ENCODE results near the gene MICOS13. TPM values are rescaled to one million over a fixed set of nuclear protein-coding genes. Genes with fewer than 3 reads are reported as not detected.

Gene MICOS13
- total RNA-seq, 2 experiments from 2014 or later: 53.1 to 55.1 TPM

DNA sequence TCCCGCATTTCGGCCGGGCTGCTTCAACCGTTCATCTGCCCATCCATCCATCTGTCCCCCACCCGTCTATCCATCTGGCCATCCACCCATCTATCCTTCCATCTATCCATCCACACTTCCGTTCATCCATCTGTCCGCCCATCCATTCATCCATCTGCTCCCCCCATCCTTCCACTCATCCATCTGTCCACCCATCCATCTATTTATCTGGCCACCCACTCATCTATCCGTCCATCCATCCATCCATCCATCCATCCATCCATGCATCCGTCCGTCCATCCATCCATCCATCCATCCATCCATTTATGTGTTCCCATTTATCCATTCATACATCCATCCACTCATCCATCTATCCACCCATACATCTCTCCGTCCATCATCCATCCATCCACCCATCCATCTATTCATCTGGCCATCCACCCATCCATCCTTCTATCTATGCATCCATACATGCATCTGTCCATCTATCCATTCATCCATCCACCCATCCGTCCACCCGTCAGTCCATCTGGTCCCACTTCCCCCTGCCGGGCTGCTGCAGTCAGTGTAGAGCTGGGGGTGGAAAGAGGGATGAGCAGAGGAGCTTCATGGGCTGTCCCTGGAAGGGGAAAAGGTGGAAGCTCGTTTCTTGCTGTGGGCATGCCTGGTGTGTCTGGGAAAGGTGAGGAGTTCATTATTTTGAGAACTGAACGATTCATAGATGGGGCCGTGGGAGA lies 1.2 kb upstream of the MICOS13 start:
- Mint-ChIP-seq H3K4me3 (peak overlapping the region; percentile 38), H3K27me3 (ENCODE audit: low read depth) (peaks cover 12% of the 10 kb centered on the region), H3K36me3 (ENCODE audit: low read depth) (peaks cover 4% of the 10 kb centered on the region), H3K9me3 (ENCODE audit: insufficient read depth) (no peaks in the 10 kb centered on the region), H3K4me1 (ENCODE audit: low read depth) (peaks cover 34% of the 10 kb centered on the region), H3K27ac (peak overlapping the region; percentile 27)
- ATAC-seq (no peak), DNase-seq (peak; percentile 21)
- POLR2A ChIA-PET: interaction anchor here (1.0 kb wide), 1 partner anchor 39 kb away, joined by 3 read pairs; the partner anchor contains the start of genes CATSPERD and LONP1
- CTCF ChIA-PET: interaction anchor here (1.6 kb wide), 1 partner anchor 8 kb away, joined by 4 read pairs; the partner anchor contains the start of gene RPL36

- POLR2A ChIA-PET: interaction anchor here (0.6 to 2.4 kb wide), 3 partner anchors 10 to 774 kb away, joined by 3 to 12 read pairs (median 3); partner anchors contain the start of genes RPL36, SAFB and SAFB2
- DNase-seq (no peak), ATAC-seq (peak; percentile 1)
- peaks cover 24% of the 10 kb centered on the region for H3K4me1 Mint-ChIP-seq (ENCODE audit: low read depth)
- H3K27ac Mint-ChIP-seq: peak overlapping the region; percentile 98
- CTCF ChIA-PET: no interaction called here
- peaks cover 4% of the 10 kb centered on the region for H3K36me3 Mint-ChIP-seq (ENCODE audit: low read depth)
- no peaks in the 10 kb centered on the region for H3K9me3 Mint-ChIP-seq (ENCODE audit: insufficient read depth)
- H3K4me3 Mint-ChIP-seq: peak overlapping the region; percentile 96
- H3K27me3 Mint-ChIP-seq (ENCODE audit: low read depth): peaks cover 12% of the 10 kb centered on the region
Measured at GRCh38 chr19:5680084-5680436, 256 bp downstream of the MICOS13 start.

- Mint-ChIP-seq H3K27ac (peak overlapping the region; percentile 98), H3K9me3 (ENCODE audit: insufficient read depth) (no peaks in the 10 kb centered on the region), H3K36me3 (ENCODE audit: low read depth) (peaks cover 4% of the 10 kb centered on the region), H3K4me1 (ENCODE audit: low read depth) (peaks cover 24% of the 10 kb centered on the region), H3K27me3 (ENCODE audit: low read depth) (peaks cover 12% of the 10 kb centered on the region), H3K4me3 (peak overlapping the region; percentile 96)
- ATAC-seq (no peak), DNase-seq (no peak)
- ChIA-PET CTCF (no interaction called here), POLR2A (interaction anchor here (0.6 to 2.4 kb wide), 3 partner anchors 10 to 774 kb away, joined by 3 to 12 read pairs (median 3); partner anchors contain the start of genes RPL36, SAFB and SAFB2)
Measured at GRCh38 chr19:5679289-5680083, 830 bp downstream of the MICOS13 start.

GRCh38 chr19:5678071-5678718 lies 2.1 kb downstream of the MICOS13 start:
- peaks cover 11% of the 10 kb centered on the region for H3K27me3 Mint-ChIP-seq (ENCODE audit: low read depth)
- no peak overlapping the region for H3K4me3 Mint-ChIP-seq
- no peak for ATAC-seq
- ChIA-PET CTCF (no interaction called here), POLR2A (interaction anchor here (2.4 kb wide), 1 partner anchor 55 kb away, joined by 12 read pairs; the partner anchor contains the start of genes SAFB and SAFB2)
- no peaks in the 10 kb centered on the region for H3K9me3 Mint-ChIP-seq (ENCODE audit: insufficient read depth)
- peaks cover 8% of the 10 kb centered on the region for H3K36me3 Mint-ChIP-seq (ENCODE audit: low read depth)
- peaks cover 24% of the 10 kb centered on the region for H3K4me1 Mint-ChIP-seq (ENCODE audit: low read depth)
- H3K27ac Mint-ChIP-seq: no peak overlapping the region
- no peak for DNase-seq

DNA sequence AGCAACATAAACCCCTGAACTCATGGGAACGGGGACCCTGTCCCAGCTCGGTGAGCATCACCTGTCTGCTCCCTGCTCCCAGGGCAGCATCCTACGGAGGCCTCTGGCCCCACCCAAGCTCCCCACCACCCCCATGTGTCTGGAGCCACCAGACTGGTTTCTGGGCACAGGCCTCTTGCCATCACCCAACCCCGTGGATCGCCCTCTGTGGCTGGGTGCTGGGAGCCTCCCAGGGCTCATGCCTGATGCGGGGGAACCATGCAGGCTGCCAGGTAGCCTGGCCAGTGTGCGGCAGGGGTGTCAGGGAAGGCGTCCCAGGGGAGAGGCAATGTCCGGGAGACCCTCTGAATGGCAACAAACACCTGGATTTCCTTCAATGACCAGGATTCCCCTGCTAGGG lies 2.7 kb downstream of the MICOS13 start:
- no peak for DNase-seq
- Mint-ChIP-seq H3K27ac (no peak overlapping the region), H3K4me3 (peak overlapping the region; percentile 31), H3K36me3 (ENCODE audit: low read depth) (peaks cover 14% of the 10 kb centered on the region), H3K4me1 (ENCODE audit: low read depth) (peaks cover 24% of the 10 kb centered on the region), H3K27me3 (ENCODE audit: low read depth) (peaks cover 10% of the 10 kb centered on the region), H3K9me3 (ENCODE audit: insufficient read depth) (no peaks in the 10 kb centered on the region)
- ATAC-seq: no peak
- POLR2A ChIA-PET: no interaction called here
- CTCF ChIA-PET: no interaction called here

DNA sequence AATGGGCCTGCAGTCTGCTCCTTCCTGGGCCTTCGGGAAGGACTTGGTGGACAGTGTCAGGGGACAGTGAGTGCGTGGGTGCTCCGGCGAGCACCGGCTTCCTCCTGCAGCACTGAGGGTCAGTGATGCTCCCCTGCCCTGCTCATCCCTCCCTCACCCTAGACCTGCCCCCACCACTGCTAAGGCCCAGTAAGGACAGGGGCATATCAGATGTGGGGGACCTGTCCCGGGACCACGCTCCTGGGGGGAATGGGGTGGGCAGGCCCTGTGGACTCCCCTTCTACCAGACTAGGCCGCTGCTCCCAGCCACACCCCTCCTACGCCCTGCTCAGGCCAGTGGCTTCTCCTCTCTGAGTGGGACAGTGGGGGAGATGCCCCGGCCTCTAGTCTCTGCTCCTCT lies 3.2 kb downstream of the MICOS13 start:
- peaks cover 24% of the 10 kb centered on the region for H3K4me1 Mint-ChIP-seq (ENCODE audit: low read depth)
- H3K27ac Mint-ChIP-seq: no peak overlapping the region
- H3K36me3 Mint-ChIP-seq (ENCODE audit: low read depth): peaks cover 14% of the 10 kb centered on the region
- no peak for ATAC-seq
- peaks cover 7% of the 10 kb centered on the region for H3K27me3 Mint-ChIP-seq (ENCODE audit: low read depth)
- CTCF ChIA-PET: no interaction called here
- POLR2A ChIA-PET: no interaction called here
- DNase-seq: no peak
- peak overlapping the region; percentile 31 for H3K4me3 Mint-ChIP-seq
- H3K9me3 Mint-ChIP-seq (ENCODE audit: insufficient read depth): no peaks in the 10 kb centered on the region

- ChIA-PET CTCF (no interaction called here), POLR2A (no interaction called here)
- Mint-ChIP-seq H3K4me1 (ENCODE audit: low read depth) (peaks cover 22% of the 10 kb centered on the region), H3K4me3 (no peak overlapping the region), H3K27me3 (ENCODE audit: low read depth) (peaks cover 4% of the 10 kb centered on the region), H3K27ac (no peak overlapping the region), H3K9me3 (ENCODE audit: insufficient read depth) (no peaks in the 10 kb centered on the region), H3K36me3 (ENCODE audit: low read depth) (peaks cover 16% of the 10 kb centered on the region)
- no peak for DNase-seq
- no peak for ATAC-seq
Measured at GRCh38 chr19:5676772-5677105, 3.6 kb downstream of the MICOS13 start.

DNA sequence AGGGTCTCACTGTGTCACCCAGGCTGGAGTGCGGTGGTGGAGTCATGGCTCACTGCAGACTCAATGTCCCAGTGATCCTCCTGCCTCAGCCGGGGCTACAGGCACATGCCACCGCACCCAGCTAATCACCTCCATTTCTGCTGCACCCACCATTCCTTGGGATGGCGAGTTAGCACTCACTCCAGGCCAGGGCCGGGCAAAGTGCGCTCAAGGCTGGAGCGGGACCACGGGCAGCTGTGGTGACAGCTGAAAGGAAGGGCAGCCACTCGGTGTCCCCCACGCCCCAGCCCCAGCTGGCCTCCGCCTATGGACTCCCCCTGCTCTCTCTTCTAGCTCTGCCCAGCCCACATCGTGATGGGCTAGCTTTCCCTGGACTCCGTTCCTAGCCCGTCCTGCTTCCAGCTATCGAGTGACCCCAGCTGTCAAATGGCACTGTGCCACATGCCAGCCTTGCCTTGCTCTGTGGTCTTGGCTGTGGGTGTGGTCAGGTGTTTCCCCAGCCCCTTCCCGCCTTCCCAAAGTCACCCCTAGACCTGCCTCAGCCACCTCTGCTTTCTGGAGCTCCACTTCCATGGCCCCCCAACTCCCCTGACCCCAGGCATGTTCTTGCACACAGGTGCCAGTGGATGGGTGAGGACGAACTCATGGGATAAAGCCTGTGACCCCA lies 4.1 kb downstream of the MICOS13 start:
- CTCF ChIA-PET: no interaction called here
- Mint-ChIP-seq H3K27me3 (ENCODE audit: low read depth) (no peaks in the 10 kb centered on the region), H3K36me3 (ENCODE audit: low read depth) (peaks cover 19% of the 10 kb centered on the region), H3K9me3 (ENCODE audit: insufficient read depth) (no peaks in the 10 kb centered on the region), H3K4me1 (ENCODE audit: low read depth) (peaks cover 17% of the 10 kb centered on the region), H3K4me3 (no peak overlapping the region), H3K27ac (no peak overlapping the region)
- POLR2A ChIA-PET: no interaction called here
- no peak for ATAC-seq
- no peak for DNase-seq

- no peak overlapping the region for H3K4me3 Mint-ChIP-seq
- no peak for ATAC-seq
- POLR2A ChIA-PET: interaction anchor here (0.6 kb wide), 1 partner anchor 120 kb away, joined by 4 read pairs; no protein-coding TSS in a partner anchor
Measured at GRCh38 chr19:5674714-5675113, 5.6 kb downstream of the MICOS13 start.

DNA sequence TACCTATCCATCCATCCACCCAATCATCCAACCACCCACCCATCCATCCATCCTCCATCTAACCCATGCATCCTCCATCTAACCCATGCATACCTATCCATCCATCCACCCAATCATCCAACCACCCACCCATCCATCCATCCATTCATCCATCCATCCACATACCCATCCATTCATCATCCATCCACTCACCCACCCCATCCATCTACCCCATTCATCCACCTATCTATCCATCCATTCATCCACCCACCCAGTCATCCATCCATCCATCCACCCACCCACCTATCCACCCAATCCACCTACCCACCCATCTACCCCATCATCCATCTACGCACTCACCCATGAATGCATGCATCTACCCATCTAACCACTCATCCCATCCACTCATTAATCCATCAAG lies 6.6 kb downstream of the MICOS13 start:
- no peak for ATAC-seq
- ChIA-PET CTCF (no interaction called here), POLR2A (no interaction called here)
- Mint-ChIP-seq H3K4me3 (no peak overlapping the region), H3K27me3 (ENCODE audit: low read depth) (no peaks in the 10 kb centered on the region), H3K4me1 (ENCODE audit: low read depth) (peaks cover 3% of the 10 kb centered on the region), H3K36me3 (ENCODE audit: low read depth) (peaks cover 35% of the 10 kb centered on the region), H3K27ac (no peak overlapping the region), H3K9me3 (ENCODE audit: insufficient read depth) (no peaks in the 10 kb centered on the region)
- DNase-seq: no peak

More at GRCh38 chr19:5674714-5675113, 5.6 kb downstream of the MICOS13 start:
- Mint-ChIP-seq H3K36me3 (ENCODE audit: low read depth) (peaks cover 25% of the 10 kb centered on the region), H3K4me1 (ENCODE audit: low read depth) (peaks cover 9% of the 10 kb centered on the region), H3K9me3 (ENCODE audit: insufficient read depth) (no peaks in the 10 kb centered on the region), H3K27me3 (ENCODE audit: low read depth) (no peaks in the 10 kb centered on the region), H3K27ac (no peak overlapping the region)
- DNase-seq: no peak
- CTCF ChIA-PET: no interaction called here

GRCh38 chr19:5672708-5673459 lies 7.4 kb downstream of the MICOS13 start:
- H3K27me3 Mint-ChIP-seq (ENCODE audit: low read depth): no peaks in the 10 kb centered on the region
- peaks cover 38% of the 10 kb centered on the region for H3K36me3 Mint-ChIP-seq (ENCODE audit: low read depth)
- no peak for ATAC-seq
- no peak overlapping the region for H3K4me3 Mint-ChIP-seq
- H3K27ac Mint-ChIP-seq: no peak overlapping the region
- CTCF ChIA-PET: no interaction called here
- POLR2A ChIA-PET: no interaction called here
- no peak for DNase-seq
- no peaks in the 10 kb centered on the region for H3K9me3 Mint-ChIP-seq (ENCODE audit: insufficient read depth)
- peaks cover 3% of the 10 kb centered on the region for H3K4me1 Mint-ChIP-seq (ENCODE audit: low read depth)
